PFSK-1 (cell line): ENCODE results near the gene MIOS.

ENCODE experiments used
- FOXP2 ChIP-seq: optimal IDR thresholded peaks from 2 replicates; pipeline ENCODE3; 2011; ENCODE audit warnings: borderline replicate concordance, control low read depth, inconsistent platforms; ENCODE audit not compliant: insufficient read depth; ENCODE audit errors: extremely low read length, extremely low read depth
- POLR2AphosphoS5 ChIP-seq: IDR thresholded peaks from 2 replicates; pipeline ENCODE4 v1.6.1; 2012; ENCODE audit warnings: low read depth, mild to moderate bottlenecking, control low read depth, low read length, moderate library complexity
- SIN3A ChIP-seq: IDR thresholded peaks from 2 replicates; pipeline ENCODE4 v1.6.1; 2012; ENCODE audit warnings: mild to moderate bottlenecking, low read length, moderate library complexity, borderline replicate concordance; ENCODE audit not compliant: insufficient read depth
- TAF1 ChIP-seq: IDR thresholded peaks from 2 replicates; pipeline ENCODE4 v1.6.1; 2012; ENCODE audit warnings: low read length, control low read depth, borderline replicate concordance; ENCODE audit not compliant: insufficient read depth
- TF ChIP-seq, protein P1 (sequence below), 2 experiments: IDR thresholded peaks; 2 replicates each; pipeline versions ENCODE4 v1.6.1 to v1.8.0; 2011 to 2012; ENCODE audit warnings: low read depth in 2 of 2, low read length in 2 of 2, control low read depth in 1 of 2, inconsistent platforms in 1 of 2, mild to moderate bottlenecking in 1 of 2, moderate library complexity in 1 of 2; ENCODE audit not compliant: insufficient read depth in 1 of 2

MIOS gene

DNA sequence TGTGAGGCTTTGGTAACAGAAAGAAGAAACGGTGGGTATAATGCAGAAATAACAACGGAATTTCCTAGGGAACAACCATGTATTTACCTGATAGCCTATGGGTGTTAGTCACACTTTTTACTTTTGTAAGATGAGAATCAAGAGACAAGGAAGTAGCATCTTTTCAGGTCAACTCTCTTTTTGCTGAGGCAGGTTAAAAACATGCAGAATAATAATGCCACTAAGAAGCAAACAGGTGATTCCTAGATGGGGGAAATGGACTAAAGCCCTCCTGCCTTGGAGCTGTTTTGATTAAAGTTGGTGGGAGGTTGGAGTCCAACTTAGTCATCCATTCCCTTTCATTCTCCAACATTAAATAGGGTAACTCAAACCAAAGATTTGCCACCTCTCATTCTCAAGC is 29.0 kb upstream of the MIOS start:
- TF ChIP-seq FOXP2, result no peak
- TF ChIP-seq, protein P1, sequence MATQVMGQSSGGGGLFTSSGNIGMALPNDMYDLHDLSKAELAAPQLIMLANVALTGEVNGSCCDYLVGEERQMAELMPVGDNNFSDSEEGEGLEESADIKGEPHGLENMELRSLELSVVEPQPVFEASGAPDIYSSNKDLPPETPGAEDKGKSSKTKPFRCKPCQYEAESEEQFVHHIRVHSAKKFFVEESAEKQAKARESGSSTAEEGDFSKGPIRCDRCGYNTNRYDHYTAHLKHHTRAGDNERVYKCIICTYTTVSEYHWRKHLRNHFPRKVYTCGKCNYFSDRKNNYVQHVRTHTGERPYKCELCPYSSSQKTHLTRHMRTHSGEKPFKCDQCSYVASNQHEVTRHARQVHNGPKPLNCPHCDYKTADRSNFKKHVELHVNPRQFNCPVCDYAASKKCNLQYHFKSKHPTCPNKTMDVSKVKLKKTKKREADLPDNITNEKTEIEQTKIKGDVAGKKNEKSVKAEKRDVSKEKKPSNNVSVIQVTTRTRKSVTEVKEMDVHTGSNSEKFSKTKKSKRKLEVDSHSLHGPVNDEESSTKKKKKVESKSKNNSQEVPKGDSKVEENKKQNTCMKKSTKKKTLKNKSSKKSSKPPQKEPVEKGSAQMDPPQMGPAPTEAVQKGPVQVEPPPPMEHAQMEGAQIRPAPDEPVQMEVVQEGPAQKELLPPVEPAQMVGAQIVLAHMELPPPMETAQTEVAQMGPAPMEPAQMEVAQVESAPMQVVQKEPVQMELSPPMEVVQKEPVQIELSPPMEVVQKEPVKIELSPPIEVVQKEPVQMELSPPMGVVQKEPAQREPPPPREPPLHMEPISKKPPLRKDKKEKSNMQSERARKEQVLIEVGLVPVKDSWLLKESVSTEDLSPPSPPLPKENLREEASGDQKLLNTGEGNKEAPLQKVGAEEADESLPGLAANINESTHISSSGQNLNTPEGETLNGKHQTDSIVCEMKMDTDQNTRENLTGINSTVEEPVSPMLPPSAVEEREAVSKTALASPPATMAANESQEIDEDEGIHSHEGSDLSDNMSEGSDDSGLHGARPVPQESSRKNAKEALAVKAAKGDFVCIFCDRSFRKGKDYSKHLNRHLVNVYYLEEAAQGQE (IDR thresholded peaks at IDR 0.05; ENCODE audit: insufficient read depth in 1 of 2, low read depth in 2 of 2, low read length in 2 of 2), result no peak
- no peak for TF ChIP-seq SIN3A
- TF ChIP-seq TAF1, result no peak
- no peak for TF ChIP-seq POLR2AphosphoS5

DNA sequence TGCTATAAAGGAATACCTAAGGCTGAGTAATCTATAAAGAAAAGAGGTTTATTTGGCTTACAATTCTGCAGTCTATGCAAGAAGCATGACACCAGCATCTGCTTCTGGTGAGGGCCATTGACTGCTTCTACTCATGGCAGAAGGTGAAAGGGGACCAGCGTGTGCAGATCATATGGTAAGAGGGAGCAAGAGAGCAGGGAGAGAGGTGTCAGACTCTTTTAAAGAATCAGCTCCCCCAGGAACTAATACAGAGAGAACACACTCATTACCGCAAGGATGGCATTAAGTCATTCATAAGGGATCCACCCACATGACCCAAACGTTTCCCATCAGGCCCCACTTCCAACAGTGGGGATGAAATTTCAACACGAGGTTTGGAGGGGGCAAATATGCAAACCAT is 27.5 kb upstream of the MIOS start:
- TF ChIP-seq, protein P1 (IDR thresholded peaks at IDR 0.05; ENCODE audit: insufficient read depth in 1 of 2, low read depth in 2 of 2, low read length in 2 of 2), result no peak
- no peak for TF ChIP-seq SIN3A
- TF ChIP-seq FOXP2, result no peak
- no peak for TF ChIP-seq TAF1
- TF ChIP-seq POLR2AphosphoS5, result no peak

DNA sequence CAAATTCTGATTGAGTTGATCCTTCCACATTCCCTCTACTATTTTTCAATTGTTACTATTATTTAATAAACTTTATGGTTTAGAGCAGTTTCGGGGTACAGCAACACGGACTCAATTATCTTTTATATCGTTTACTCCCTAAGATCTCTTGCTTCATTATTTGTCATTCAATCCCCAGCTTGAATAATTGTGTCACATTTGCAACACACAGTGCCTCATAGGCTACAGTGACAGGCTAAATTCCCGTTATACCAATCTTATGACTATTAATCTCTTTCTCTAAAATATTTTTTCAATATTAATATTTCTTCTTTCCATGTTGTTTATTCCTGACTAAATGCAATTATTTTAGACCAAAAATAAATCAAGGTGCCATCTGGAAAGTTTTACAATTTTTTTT is 27.0 kb upstream of the MIOS start:
- no peak for TF ChIP-seq FOXP2
- TF ChIP-seq, protein P1 (IDR thresholded peaks at IDR 0.05; ENCODE audit: insufficient read depth in 1 of 2, low read depth in 2 of 2, low read length in 2 of 2), result no peak
- no peak for TF ChIP-seq SIN3A
- TF ChIP-seq POLR2AphosphoS5, result no peak
- TF ChIP-seq TAF1, result no peak

DNA sequence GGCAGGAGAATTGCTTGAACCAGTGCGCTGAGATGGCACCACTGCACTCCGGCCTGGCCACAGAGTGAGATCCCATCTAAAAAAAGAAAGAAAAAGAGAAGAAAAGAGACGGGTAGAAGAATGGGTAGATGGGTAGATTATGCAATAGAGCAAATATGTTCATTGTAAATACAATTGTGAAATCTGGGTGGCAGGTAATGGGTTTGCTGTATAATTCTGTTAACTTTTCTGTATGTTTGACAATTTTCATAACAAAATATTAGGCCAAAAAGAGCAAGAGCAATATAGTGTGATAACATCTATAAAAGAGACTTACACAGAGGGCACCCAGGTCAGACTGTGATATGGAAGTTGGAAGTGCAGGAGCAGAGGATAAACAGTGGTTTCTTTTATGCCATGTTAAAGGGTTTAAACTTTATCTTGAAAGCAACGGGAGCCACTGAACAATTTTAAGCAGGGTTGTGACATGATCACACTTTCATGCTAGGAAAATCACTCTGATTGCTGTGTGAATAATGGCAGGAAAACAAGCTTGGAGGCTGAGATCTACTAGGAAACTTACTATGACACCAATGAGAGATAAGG is 24.3 kb upstream of the MIOS start:
- TF ChIP-seq POLR2AphosphoS5 (no peak), SIN3A (no peak), FOXP2 (no peak), TAF1 (no peak)
- TF ChIP-seq, protein P1 (IDR thresholded peaks at IDR 0.05; ENCODE audit: insufficient read depth in 1 of 2, low read depth in 2 of 2, low read length in 2 of 2), result no peak

DNA sequence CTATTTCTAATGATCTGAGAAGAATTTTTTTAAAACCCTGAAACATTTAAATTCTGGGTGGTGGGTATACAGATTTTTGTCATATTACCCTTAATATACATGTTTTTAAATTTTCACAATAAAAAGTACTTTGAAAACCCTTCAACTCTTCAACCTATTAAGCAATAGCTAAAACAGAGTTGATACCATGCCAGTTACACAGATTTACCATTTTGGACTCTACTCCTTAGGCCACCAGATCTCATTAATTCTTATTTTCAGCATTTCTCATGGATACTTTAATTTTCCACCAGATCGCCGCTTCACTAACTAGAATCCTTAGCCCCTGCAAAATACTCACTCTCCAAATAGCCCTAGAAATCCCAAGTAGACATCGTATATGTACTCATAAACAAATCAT is 18.3 kb upstream of the MIOS start:
- TF ChIP-seq FOXP2 (no peak), SIN3A (no peak), TAF1 (no peak), POLR2AphosphoS5 (no peak)
- TF ChIP-seq, protein P1 (IDR thresholded peaks at IDR 0.05; ENCODE audit: insufficient read depth in 1 of 2, low read depth in 2 of 2, low read length in 2 of 2), result no peak
